MM.1S (cell line): ENCODE results near the gene ARHGAP26.

Experiments
- CTCF ChIP-seq: fragments of 300-600 bp; sonication (generic); IDR thresholded peaks from 2 replicates; pipeline ENCODE4 v1.5.1; 2016; ENCODE audit warnings: antibody characterized with exemption, low read length, mixed read lengths
- EZH2 ChIP-seq: fragments of 300-600 bp; sonication (generic); optimal IDR thresholded peaks from 2 replicates; pipeline ENCODE3; 2017; ENCODE audit warnings: low read depth, mild to moderate bottlenecking, antibody characterized with exemption, low read length, mixed read lengths
- EZH2phosphoT487 ChIP-seq: fragments of 300-600 bp; sonication (generic); IDR thresholded peaks from 2 replicates; pipeline ENCODE4 v1.6.1; 2018; ENCODE audit warnings: antibody characterized with exemption, low read length

GRCh38 chr5:143190260-143190810 lies 420.2 kb downstream of the ARHGAP26 start:
- TF ChIP-seq CTCF (no peak), EZH2phosphoT487 (no peak), EZH2 (no peak)
